GM18511 (cell line): ENCODE measurements around the gene TAF11.
A peak's percentile ranks its signal among the peaks of the same experiment; 100 is the strongest.
"Not testable (repeated sequence)": the region's sequence is repeated elsewhere in the genome, so short reads cannot be mapped to it uniquely, and the experiment has no call there.

Source experiments
- ATAC-seq: cut with Tn5 transposase; IDR thresholded peaks from one replicate; pipeline ENCODE4 v1.9.1; 2021; ENCODE audit warnings: mild to moderate bottlenecking, moderate library complexity; ENCODE audit not compliant: unreplicated experiment

The TAF11 gene, protein sequence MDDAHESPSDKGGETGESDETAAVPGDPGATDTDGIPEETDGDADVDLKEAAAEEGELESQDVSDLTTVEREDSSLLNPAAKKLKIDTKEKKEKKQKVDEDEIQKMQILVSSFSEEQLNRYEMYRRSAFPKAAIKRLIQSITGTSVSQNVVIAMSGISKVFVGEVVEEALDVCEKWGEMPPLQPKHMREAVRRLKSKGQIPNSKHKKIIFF

GRCh38 chr6:34887753-34888513 is at the start of gene TAF11:
TSS of gene TAF11 (minus strand) at chr6:34888042. CDS start at chr6:34887957, 85 bp downstream.
- ATAC-seq: peak; percentile 77

- no peak for ATAC-seq
These were observed 46.7 kb upstream of the TAF11 start for GRCh38 chr6:34934516-34934915.

DNA sequence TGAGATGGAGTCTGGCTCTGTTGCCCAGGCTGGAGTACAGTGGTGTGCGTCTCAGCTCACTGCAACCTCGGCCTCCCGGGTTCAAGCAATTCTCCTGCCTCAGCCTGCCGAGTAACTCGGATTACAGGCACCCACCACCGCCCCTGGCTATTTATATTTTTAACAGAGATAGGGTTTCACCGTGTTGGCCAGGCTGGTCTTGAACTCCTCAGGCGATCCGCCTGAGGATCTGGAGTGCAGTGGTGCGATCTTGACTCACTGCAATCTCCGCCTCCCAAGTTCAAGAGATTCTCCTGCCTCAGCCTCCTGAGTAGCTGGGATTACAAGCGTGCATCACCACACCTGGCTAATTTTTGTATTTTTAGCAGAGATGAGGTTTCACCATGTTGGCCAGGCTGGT is 44.4 kb upstream of the TAF11 start:
- ATAC-seq: not testable (repeated sequence)

GRCh38 chr6:34930221-34930620 is 42.4 kb upstream of the TAF11 start:
- ATAC-seq: no peak

GRCh38 chr6:34929241-34929978 is 41.6 kb upstream of the TAF11 start:
- no peak for ATAC-seq

GRCh38 chr6:34928695-34929094 is 40.9 kb upstream of the TAF11 start:
- ATAC-seq: no peak

DNA sequence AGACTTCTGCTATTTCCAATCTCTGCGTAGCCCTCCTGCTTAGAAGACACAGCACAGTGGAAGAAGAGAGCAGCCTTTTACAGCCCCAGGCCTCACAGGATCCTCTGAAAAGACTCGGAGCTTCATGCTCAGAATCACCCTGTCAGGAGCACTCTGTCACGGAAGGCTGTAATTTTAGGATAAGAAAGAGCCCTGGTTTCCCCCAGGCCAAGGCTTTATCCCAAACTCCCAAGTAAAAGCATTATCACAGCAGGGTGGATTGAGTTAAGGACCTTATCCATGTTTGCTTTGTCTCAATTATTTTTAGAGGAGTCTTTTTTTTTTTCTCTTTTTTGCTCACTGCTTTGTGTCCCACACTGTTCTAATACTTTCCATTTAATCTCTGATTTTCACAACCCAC is 40.4 kb upstream of the TAF11 start:
- no peak for ATAC-seq

- ATAC-seq: no peak
These were observed 38.8 kb upstream of the TAF11 start for GRCh38 chr6:34926655-34927054.

DNA sequence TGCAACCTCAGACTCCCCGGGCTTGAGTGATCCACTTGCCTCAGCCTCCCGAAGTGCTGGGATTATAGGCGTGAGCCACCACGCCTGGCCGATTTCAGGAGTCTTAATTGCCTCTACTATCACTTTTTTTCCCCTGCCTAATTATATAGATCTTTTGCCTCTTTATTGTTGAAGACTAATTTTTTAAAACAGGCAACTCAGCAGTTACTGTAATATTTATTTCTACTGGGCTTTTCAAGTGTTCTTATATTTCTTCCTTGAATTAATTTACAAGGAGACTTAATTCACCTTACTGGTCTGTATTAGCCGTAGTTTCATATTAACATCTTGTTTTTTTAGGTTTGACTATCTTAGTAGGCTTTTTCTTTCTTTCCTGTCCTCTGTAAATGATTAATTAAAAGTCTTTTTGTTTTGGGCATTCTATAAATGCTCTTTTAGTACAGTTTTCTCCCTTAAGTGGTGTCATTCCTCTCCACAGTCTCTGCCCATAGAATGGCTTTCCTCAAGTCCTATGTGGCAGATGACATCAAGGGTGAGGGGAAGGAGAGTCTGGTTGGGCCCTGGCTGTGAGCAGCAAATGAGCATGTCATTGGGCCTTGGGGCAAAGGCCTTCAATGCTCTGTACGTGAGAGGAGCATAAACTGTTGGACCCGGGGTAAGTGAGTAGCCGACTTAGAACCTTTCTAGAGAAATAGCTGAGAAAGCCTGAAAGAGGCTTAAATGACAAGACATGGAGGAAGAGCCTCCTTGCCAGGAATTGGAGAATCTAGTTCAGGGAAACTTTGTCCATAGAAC is 37.2 kb upstream of the TAF11 start:
- no peak for ATAC-seq

DNA sequence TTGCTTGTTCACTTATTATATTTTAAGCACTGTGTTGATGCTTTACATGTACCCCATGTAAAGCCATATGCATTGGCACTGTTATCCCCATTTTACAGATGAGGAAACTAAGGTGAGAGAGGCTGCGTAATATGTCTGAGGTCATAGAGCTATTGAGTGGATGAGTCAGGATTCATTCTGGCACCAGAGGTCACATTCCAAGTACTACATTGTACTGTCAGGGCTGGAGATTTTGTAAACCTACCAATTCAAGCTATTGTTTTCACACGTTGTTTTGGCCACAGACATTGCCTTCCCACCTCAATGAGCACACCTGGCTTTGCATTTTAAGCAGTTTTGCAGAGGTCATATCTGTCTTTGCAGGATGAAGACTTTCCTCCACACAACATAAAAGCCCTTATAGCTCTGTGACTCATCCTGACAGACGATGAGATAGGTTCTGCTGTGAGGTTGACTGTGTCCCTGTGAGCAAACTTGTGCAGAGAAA is 34.4 kb upstream of the TAF11 start:
- no peak for ATAC-seq

DNA sequence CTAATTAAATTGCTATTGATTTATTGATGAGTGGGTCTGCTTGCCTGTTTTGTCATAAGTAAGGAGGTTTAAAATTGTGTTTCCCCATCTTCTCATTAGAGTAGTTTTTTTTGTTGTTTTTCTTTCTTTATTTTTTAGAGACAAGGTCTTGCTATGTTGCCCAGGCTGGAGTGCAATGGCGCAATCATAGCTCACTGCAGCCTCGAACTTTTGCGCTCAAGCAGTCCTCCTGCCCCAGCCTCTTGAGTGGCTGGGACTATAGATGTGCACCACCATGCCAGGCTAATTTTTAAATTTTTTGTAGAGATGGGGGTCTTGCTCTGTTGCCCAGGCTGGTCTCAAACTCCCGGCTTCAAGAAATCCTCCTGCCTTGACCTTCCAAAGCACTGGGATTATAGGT is 32.3 kb upstream of the TAF11 start:
- no peak for ATAC-seq

GRCh38 chr6:34919651-34920050 is 31.8 kb upstream of the TAF11 start:
- no peak for ATAC-seq

DNA sequence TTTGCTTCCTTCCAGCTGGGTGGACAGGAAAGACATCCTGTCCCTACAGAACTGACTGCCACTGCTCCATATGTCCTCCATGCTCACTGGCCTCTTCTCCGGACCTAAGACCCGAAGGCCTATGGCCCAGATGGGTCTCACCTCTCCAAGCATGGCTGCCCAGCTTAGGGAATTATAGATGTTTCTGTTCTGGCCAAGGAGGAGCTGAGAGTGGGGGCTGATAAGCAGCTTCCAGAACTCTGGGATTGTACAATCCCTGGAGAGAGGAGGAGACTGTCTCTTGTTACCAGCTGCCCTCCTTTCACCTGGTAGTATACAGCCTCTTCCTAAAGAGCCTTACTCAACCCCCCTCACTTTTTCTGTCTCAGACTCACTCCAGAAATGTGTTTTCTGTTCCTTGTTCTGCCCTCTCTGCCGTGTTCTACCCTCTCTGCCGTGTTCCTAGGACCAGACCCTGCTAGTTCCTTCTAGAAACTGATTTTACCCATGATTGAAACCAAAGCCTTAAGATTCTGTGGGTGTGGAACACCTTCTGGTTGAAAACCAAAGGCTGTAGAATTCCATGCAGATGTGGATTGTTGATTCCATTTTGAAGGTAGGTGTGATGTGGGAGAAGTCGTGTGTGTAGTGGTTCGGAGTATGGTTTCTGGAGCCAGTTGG is 29.9 kb upstream of the TAF11 start:
- ATAC-seq: no peak

DNA sequence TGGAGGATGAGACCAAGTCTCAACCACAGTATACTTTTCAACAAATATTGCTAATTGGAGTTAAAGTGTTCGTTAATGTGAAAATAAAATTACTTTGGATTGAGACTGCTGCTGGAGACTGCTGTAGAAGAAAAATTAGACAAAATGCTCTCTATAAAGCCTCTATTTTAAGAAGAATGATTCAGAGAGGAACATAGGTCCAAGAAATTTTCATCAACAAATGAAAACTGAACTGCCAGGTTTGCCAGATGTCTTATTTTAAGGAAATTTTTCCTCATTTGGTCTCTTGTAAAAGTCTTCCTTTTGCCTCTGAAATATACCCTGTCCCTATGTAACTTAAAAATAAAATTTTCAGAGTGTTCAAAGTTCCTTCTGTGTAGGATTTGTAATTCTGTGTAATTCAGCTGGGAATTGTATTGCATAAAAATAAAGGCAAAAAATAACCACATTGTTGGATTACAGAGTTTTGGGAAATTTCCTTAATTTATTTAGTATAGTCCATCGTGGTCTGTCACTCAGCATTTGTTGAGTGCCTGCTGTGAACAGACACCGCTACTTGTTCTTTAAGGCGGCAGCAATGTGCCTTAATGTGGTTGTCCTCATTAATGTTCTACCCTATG is 28.6 kb upstream of the TAF11 start:
- ATAC-seq: no peak

GRCh38 chr6:34914358-34914757 is 26.5 kb upstream of the TAF11 start:
- no peak for ATAC-seq

DNA sequence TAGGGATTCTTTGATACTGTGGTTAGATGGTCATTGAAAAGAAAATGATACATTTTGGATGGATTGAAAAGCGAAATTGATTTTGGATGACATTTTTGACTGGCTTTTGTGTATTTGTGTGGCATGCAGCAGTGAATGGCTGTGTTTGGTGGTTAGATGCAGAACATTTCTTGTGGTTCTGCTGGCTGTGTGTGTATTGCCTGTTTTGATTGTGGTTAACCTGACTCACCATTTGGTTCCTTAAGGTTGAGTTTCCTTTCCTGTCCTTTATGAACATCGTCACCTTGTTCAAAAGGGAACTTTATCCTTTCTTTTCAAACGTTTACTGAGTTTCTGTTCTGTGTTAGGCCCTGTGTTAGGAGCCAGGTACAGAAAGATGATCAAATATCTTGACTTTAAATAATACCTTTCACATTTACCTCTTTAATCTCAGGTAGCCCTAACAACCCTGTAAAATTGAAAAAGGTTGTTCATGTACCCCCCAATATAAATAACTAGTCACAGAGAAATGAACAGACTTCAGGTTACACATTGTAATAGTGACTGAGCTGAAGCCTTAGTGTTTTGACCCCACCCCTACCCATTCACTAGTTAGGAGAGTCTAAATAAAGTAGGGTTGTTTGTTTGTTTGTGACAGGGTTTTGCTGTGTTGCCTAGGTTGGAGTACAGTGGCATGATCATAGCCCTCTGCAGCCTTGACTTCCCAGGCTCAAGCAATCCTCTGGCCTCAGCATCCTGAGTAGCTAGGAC is 25.0 kb upstream of the TAF11 start:
- peak; percentile 77 for ATAC-seq

DNA sequence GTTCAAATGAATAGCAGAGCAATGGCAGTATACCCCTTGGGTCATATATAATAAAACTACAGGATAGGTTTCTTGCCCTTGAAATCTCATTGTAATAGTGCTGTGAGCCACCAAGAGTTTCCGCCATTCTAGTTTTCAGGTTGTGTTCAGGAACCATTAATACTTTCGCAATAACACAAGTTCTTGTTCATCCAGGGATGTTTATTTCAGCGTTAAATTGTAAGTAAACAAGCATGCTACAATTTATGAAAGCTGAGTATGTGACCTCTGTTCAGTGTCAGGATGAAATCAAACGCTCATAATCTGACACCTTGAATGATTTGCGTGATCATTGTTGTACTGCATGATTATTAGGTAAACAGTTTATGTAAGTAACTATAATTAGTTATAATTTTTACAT is 24.0 kb upstream of the TAF11 start:
- no peak for ATAC-seq

DNA sequence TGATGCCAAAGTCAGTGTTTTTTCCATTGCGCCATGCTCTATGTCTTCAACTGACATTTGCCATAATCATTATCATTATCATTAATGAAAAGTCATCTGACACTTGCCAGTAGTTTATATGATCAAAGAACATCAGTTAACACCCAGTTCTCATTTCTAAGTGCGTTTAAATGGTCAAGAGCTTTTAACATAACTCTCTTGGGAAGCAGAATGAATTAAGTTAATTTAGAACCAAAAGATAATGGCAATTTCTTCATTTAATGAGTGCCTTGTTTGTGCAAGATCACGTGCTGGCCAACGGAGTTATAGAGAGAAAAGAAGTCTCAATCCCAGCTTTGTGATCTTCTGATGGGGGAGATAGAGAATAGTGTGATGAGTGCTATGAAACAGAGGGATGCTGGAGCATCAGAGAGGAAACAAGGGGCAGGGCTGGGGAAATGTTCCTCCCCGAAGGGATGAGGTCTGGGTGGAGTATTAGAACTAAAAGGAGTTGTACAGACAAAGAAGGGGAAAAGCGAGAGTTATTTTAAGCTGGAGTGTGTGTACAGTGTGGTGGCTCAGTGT is 21.6 kb upstream of the TAF11 start:
- ATAC-seq: no peak

DNA sequence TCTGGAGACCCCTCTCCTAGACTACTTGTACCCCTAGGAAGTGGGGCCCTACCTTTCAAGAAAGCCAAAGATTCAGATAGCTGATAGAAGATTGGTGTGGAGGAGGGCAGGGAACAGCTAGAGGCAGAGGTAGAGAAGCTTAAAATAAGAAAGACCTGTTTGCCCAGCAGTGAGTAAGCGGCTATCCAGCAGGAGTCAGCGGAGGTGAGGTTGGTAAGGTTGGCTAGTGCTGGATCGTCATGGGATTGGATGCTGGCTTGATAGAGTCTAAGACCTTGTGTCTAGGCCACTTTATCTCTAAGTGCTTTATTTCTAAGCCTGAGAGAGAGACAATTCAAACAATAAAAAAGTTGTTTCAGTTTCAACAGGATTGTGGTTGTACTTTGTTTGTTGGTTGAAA is 20.4 kb upstream of the TAF11 start:
- ATAC-seq: no peak
